ENCODE results near the gene ERFE.

ERFE gene

GRCh38 chr2:238139196-238140039, 19.4 kb upstream of the ERFE start:
- no peak for DNase-seq

- no peak for DNase-seq
These were observed 18.7 kb upstream of the ERFE start for GRCh38 chr2:238140040-238140439.

GRCh38 chr2:238140721-238141540, 17.8 kb upstream of the ERFE start:
- DNase-seq: no peak

GRCh38 chr2:238141541-238142318, 17.0 kb upstream of the ERFE start:
- no peak for DNase-seq

GRCh38 chr2:238142382-238143205, 16.2 kb upstream of the ERFE start:
- DNase-seq: no peak

GRCh38 chr2:238143239-238143951, 15.4 kb upstream of the ERFE start:
- DNase-seq: no peak

- DNase-seq: no peak
These were observed 14.5 kb upstream of the ERFE start for GRCh38 chr2:238144262-238144661.

- DNase-seq: no peak
These were observed 13.7 kb upstream of the ERFE start for GRCh38 chr2:238145046-238145445.

- no peak for DNase-seq
These were observed 12.9 kb upstream of the ERFE start for GRCh38 chr2:238145851-238146250.

- DNase-seq: no peak
These were observed 11.8 kb upstream of the ERFE start for GRCh38 chr2:238146884-238147544.

- no peak for DNase-seq
These were observed 9.8 kb upstream of the ERFE start for GRCh38 chr2:238148981-238149380.

- no peak for DNase-seq
These were observed 8.8 kb upstream of the ERFE start for GRCh38 chr2:238149841-238150572.

- DNase-seq: no peak
These were observed 8.1 kb upstream of the ERFE start for GRCh38 chr2:238150686-238151085.

- no peak for DNase-seq
These were observed 7.6 kb upstream of the ERFE start for GRCh38 chr2:238151205-238151604.

GRCh38 chr2:238151628-238152235, 7.0 kb upstream of the ERFE start:
- DNase-seq: no peak

GRCh38 chr2:238152771-238153688, 5.7 kb upstream of the ERFE start:
- DNase-seq: no peak

GRCh38 chr2:238154570-238154969, 4.2 kb upstream of the ERFE start:
- DNase-seq: no peak

GRCh38 chr2:238155051-238155760, 3.6 kb upstream of the ERFE start:
- DNase-seq: no peak

All from NCI-H1694 (cell line).